Naive thymus-derived CD4-positive, alpha-beta T cell (primary cell): Measurements from ENCODE around the gene SLC35F1. TPM values are rescaled to one million over a fixed set of nuclear protein-coding genes. Genes with fewer than 3 reads are reported as not detected.

Experiments used
- polyA plus RNA-seq, 2 donors: library from polyadenylated mRNA; unstranded; fragments of 300-500 nt; fragmentation: Illumina TruSeq; gene quantifications; one replicate each; pipeline ENCODE4 v1.2.3, GENCODE V29; 2021
- total RNA-seq, 6 experiments: library from RNA in 5 of 6; stranded (reverse) in 5 of 6; gene quantifications; 1 replicate in 5 of 6; 2 replicates in 1 of 6; pipeline ENCODE4 v1.2.3 and lab custom pipeline; 2021 to 2026

Gene SLC35F1
- total and polyA plus RNA-seq, 7 experiments from 2014 or later, result not detected

Other genes with a start within 250 kb of the SLC35F1 start
- gene NUS1, start 231.8 kb upstream of the SLC35F1 start, total RNA-seq, result 10 to 100 TPM; 19.6 to 37.6 (median 33.2) TPM
- gene NUS1, start 231.8 kb upstream of the SLC35F1 start, polyA plus RNA-seq, result 10 to 100 TPM; 10.9 to 13.3 TPM